ENCODE data around the gene AKR1C2.
"Not testable (repeated sequence)": the region's sequence is repeated elsewhere in the genome, so short reads cannot be mapped to it uniquely, and the experiment has no call there.

AKR1C2 gene

GRCh38 chr10:4972369-4973142 lies 31.1 kb downstream of the AKR1C2 start:
- not testable (repeated sequence) for H3K27ac ChIP-seq (ENCODE audit: low read length); H3K27me3 ChIP-seq (ENCODE audit: control insufficient read depth, insufficient read depth, low read length); H3K36me3 ChIP-seq (ENCODE audit: control insufficient read depth, insufficient read depth, low read length); H3K9me3 ChIP-seq (ENCODE audit: control insufficient read depth, insufficient read depth, low read length); DNase-seq (ENCODE audit: low read depth, low spot score); H3K4me3 ChIP-seq (ENCODE audit: low read length); H3K4me1 ChIP-seq (ENCODE audit: control insufficient read depth, insufficient read depth, low read length)
- WGBS (ENCODE audit: insufficient coverage, insufficient read length) = no CpG with 5 or more reads among the region's 18 CpGs

GRCh38 chr10:4970362-4970761 lies 33.3 kb downstream of the AKR1C2 start:
- not testable (repeated sequence) for H3K27me3 ChIP-seq (ENCODE audit: control insufficient read depth, insufficient read depth, low read length); H3K9me3 ChIP-seq (ENCODE audit: control insufficient read depth, insufficient read depth, low read length); DNase-seq (ENCODE audit: low read depth, low spot score); H3K27ac ChIP-seq (ENCODE audit: low read length); H3K4me1 ChIP-seq (ENCODE audit: control insufficient read depth, insufficient read depth, low read length); H3K36me3 ChIP-seq (ENCODE audit: control insufficient read depth, insufficient read depth, low read length); H3K4me3 ChIP-seq (ENCODE audit: low read length)
- no CpG with 5 or more reads among the region's 2 CpGs for WGBS (ENCODE audit: insufficient coverage, insufficient read length)

- not testable (repeated sequence) for H3K27me3 ChIP-seq (ENCODE audit: control insufficient read depth, insufficient read depth, low read length); H3K27ac ChIP-seq (ENCODE audit: low read length); H3K9me3 ChIP-seq (ENCODE audit: control insufficient read depth, insufficient read depth, low read length); H3K36me3 ChIP-seq (ENCODE audit: control insufficient read depth, insufficient read depth, low read length); H3K4me1 ChIP-seq (ENCODE audit: control insufficient read depth, insufficient read depth, low read length); H3K4me3 ChIP-seq (ENCODE audit: low read length); DNase-seq (ENCODE audit: low read depth, low spot score)
- WGBS (ENCODE audit: insufficient coverage, insufficient read length) = no CpG with 5 or more reads among the region's 3 CpGs
Measured at GRCh38 chr10:4969289-4969688, 34.4 kb downstream of the AKR1C2 start.

GRCh38 chr10:4967189-4967588 lies 36.5 kb downstream of the AKR1C2 start:
- no CpG with 5 or more reads among the region's 3 CpGs for WGBS (ENCODE audit: insufficient coverage, insufficient read length)
- H3K36me3 ChIP-seq (ENCODE audit: control insufficient read depth, insufficient read depth, low read length) = not testable (repeated sequence)

GRCh38 chr10:4965763-4966162 lies 37.9 kb downstream of the AKR1C2 start:
- not testable (repeated sequence) for H3K4me3 ChIP-seq (ENCODE audit: low read length); H3K9me3 ChIP-seq (ENCODE audit: control insufficient read depth, insufficient read depth, low read length); H3K4me1 ChIP-seq (ENCODE audit: control insufficient read depth, insufficient read depth, low read length); H3K27ac ChIP-seq (ENCODE audit: low read length); DNase-seq (ENCODE audit: low read depth, low spot score); H3K36me3 ChIP-seq (ENCODE audit: control insufficient read depth, insufficient read depth, low read length); H3K27me3 ChIP-seq (ENCODE audit: control insufficient read depth, insufficient read depth, low read length)
- no CpG with 5 or more reads among the region's 4 CpGs for WGBS (ENCODE audit: insufficient coverage, insufficient read length)

More at GRCh38 chr10:4967189-4967588, 36.5 kb downstream of the AKR1C2 start:
- not testable (repeated sequence) for H3K9me3 ChIP-seq (ENCODE audit: control insufficient read depth, insufficient read depth, low read length); H3K4me1 ChIP-seq (ENCODE audit: control insufficient read depth, insufficient read depth, low read length); DNase-seq (ENCODE audit: low read depth, low spot score); H3K27ac ChIP-seq (ENCODE audit: low read length); H3K4me3 ChIP-seq (ENCODE audit: low read length); H3K27me3 ChIP-seq (ENCODE audit: control insufficient read depth, insufficient read depth, low read length)

GRCh38 chr10:4963815-4964154 lies 39.9 kb downstream of the AKR1C2 start:
- not testable (repeated sequence) for DNase-seq (ENCODE audit: low read depth, low spot score); H3K27ac ChIP-seq (ENCODE audit: low read length); H3K9me3 ChIP-seq (ENCODE audit: control insufficient read depth, insufficient read depth, low read length); H3K4me3 ChIP-seq (ENCODE audit: low read length); H3K4me1 ChIP-seq (ENCODE audit: control insufficient read depth, insufficient read depth, low read length); H3K27me3 ChIP-seq (ENCODE audit: control insufficient read depth, insufficient read depth, low read length); H3K36me3 ChIP-seq (ENCODE audit: control insufficient read depth, insufficient read depth, low read length)
- WGBS (ENCODE audit: insufficient coverage, insufficient read length) = no CpG with 5 or more reads among the region's 4 CpGs

GRCh38 chr10:4962876-4963814 lies 40.5 kb downstream of the AKR1C2 start, which contains the start of gene AKR1C1:
Gene AKR1C1, plus strand, starts transcription at chr10:4963415. Its CDS starts 30 bp downstream, at chr10:4963445.
- not testable (repeated sequence) for H3K4me1 ChIP-seq (ENCODE audit: control insufficient read depth, insufficient read depth, low read length); H3K4me3 ChIP-seq (ENCODE audit: low read length); H3K27me3 ChIP-seq (ENCODE audit: control insufficient read depth, insufficient read depth, low read length); DNase-seq (ENCODE audit: low read depth, low spot score); H3K9me3 ChIP-seq (ENCODE audit: control insufficient read depth, insufficient read depth, low read length); H3K36me3 ChIP-seq (ENCODE audit: control insufficient read depth, insufficient read depth, low read length); H3K27ac ChIP-seq (ENCODE audit: low read length)
- WGBS (ENCODE audit: insufficient coverage, insufficient read length) = no CpG with 5 or more reads among the region's 7 CpGs

- H3K4me1 ChIP-seq (ENCODE audit: control insufficient read depth, insufficient read depth, low read length); DNase-seq (ENCODE audit: low read depth, low spot score); H3K9me3 ChIP-seq (ENCODE audit: control insufficient read depth, insufficient read depth, low read length); H3K27me3 ChIP-seq (ENCODE audit: control insufficient read depth, insufficient read depth, low read length); H3K36me3 ChIP-seq (ENCODE audit: control insufficient read depth, insufficient read depth, low read length); H3K27ac ChIP-seq (ENCODE audit: low read length); H3K4me3 ChIP-seq (ENCODE audit: low read length): not testable (repeated sequence)
- WGBS (ENCODE audit: insufficient coverage, insufficient read length) = no CpG with 5 or more reads among the region's 1 CpG
Measured at GRCh38 chr10:4962308-4962707, 41.3 kb downstream of the AKR1C2 start.

GRCh38 chr10:4961558-4961957 lies 42.1 kb downstream of the AKR1C2 start:
- H3K27ac ChIP-seq (ENCODE audit: low read length); H3K4me1 ChIP-seq (ENCODE audit: control insufficient read depth, insufficient read depth, low read length); H3K27me3 ChIP-seq (ENCODE audit: control insufficient read depth, insufficient read depth, low read length); H3K4me3 ChIP-seq (ENCODE audit: low read length); DNase-seq (ENCODE audit: low read depth, low spot score); H3K9me3 ChIP-seq (ENCODE audit: control insufficient read depth, insufficient read depth, low read length); H3K36me3 ChIP-seq (ENCODE audit: control insufficient read depth, insufficient read depth, low read length): not testable (repeated sequence)
- no CpG with 5 or more reads among the region's 11 CpGs for WGBS (ENCODE audit: insufficient coverage, insufficient read length)

GRCh38 chr10:4956955-4957645 lies 46.6 kb downstream of the AKR1C2 start:
- no CpG with 5 or more reads among the region's 5 CpGs for WGBS (ENCODE audit: insufficient coverage, insufficient read length)
- H3K27ac ChIP-seq (ENCODE audit: low read length); DNase-seq (ENCODE audit: low read depth, low spot score): not testable (repeated sequence)

More at GRCh38 chr10:4956955-4957645, 46.6 kb downstream of the AKR1C2 start:
- not testable (repeated sequence) for H3K4me3 ChIP-seq (ENCODE audit: low read length); H3K36me3 ChIP-seq (ENCODE audit: control insufficient read depth, insufficient read depth, low read length); H3K4me1 ChIP-seq (ENCODE audit: control insufficient read depth, insufficient read depth, low read length); H3K9me3 ChIP-seq (ENCODE audit: control insufficient read depth, insufficient read depth, low read length); H3K27me3 ChIP-seq (ENCODE audit: control insufficient read depth, insufficient read depth, low read length)
